ENCODE measurements around the gene BHLHA9. TPM values are rescaled to one million over a fixed set of nuclear protein-coding genes. Genes with fewer than 3 reads are reported as not detected.

BHLHA9 gene
- total RNA-seq, result not detected

- Histone ChIP-seq H3K4me1 (peaks cover 0 to 36% (median 8%) of the 10 kb centered on the region in 3 donors), H3K27ac (no peak within 1 kb of the TSS), H3K27me3 (peaks cover 52% of the 10 kb centered on the region), H3K36me3 (no peaks in the 10 kb centered on the region), H3K4me3 (peak within 1 kb of the TSS in 1 of 2 donors; percentile 20), H3K9me3 (no peaks in the 10 kb centered on the region)
- 41% methylated on average over 14 of the region's 93 CpGs; no CpG with 5 or more reads in 1 of the 2 donors for WGBS, 2 donors (ENCODE audit: low coverage in 1 of 2)
- TF ChIP-seq POLR2A (IDR thresholded peaks at IDR 0.05) (no peak), POLR2AphosphoS5 (IDR thresholded peaks at IDR 0.05) (no peak), CTCF (IDR thresholded peaks at IDR 0.05) (no peak), EP300 (IDR thresholded peaks at IDR 0.05) (no peak)
- ATAC-seq, result no peak
Measured at GRCh38 chr17:1270210-1271029, at the start of gene BHLHA9. BHLHA9 (plus strand) TSS chr17:1270444; CDS start chr17:1270564, 120 bp downstream.

GRCh38 chr17:1221209-1221608, 49.0 kb upstream of the BHLHA9 start:
- Histone ChIP-seq H3K36me3 (no peaks in the 10 kb centered on the region), H3K9me3 (peaks cover 0 to 8% (median 0%) of the 10 kb centered on the region in 3 donors), H3K4me3 (no peak overlapping the region), H3K27ac (no peak overlapping the region), H3K4me1 (no peaks in the 10 kb centered on the region), H3K27me3 (peaks cover 21% of the 10 kb centered on the region)
- 62 to 73% methylated on average over 5 to 6 of the region's 7 CpGs for WGBS, 2 donors (ENCODE audit: low coverage in 1 of 2)
- no peak for ATAC-seq
- TF ChIP-seq POLR2AphosphoS5 (IDR thresholded peaks at IDR 0.05) (no peak), POLR2A (IDR thresholded peaks at IDR 0.05) (no peak), EP300 (IDR thresholded peaks at IDR 0.05) (no peak), CTCF (IDR thresholded peaks at IDR 0.05) (no peak)

- no peak for ATAC-seq
- Histone ChIP-seq H3K27me3 (peaks cover 23% of the 10 kb centered on the region), H3K27ac (no peak overlapping the region), H3K4me1 (no peaks in the 10 kb centered on the region), H3K9me3 (peaks cover 0 to 8% (median 0%) of the 10 kb centered on the region in 3 donors), H3K4me3 (no peak overlapping the region), H3K36me3 (no peaks in the 10 kb centered on the region)
- TF ChIP-seq POLR2AphosphoS5 (IDR thresholded peaks at IDR 0.05) (no peak), POLR2A (IDR thresholded peaks at IDR 0.05) (no peak), EP300 (IDR thresholded peaks at IDR 0.05) (no peak), CTCF (IDR thresholded peaks at IDR 0.05) (no peak)
- WGBS, 2 donors (ENCODE audit: low coverage in 1 of 2), result 90 to 95% methylated on average over 2 to 3 of the region's 8 CpGs
Measured at GRCh38 chr17:1222321-1222720, 47.9 kb upstream of the BHLHA9 start.

DNA sequence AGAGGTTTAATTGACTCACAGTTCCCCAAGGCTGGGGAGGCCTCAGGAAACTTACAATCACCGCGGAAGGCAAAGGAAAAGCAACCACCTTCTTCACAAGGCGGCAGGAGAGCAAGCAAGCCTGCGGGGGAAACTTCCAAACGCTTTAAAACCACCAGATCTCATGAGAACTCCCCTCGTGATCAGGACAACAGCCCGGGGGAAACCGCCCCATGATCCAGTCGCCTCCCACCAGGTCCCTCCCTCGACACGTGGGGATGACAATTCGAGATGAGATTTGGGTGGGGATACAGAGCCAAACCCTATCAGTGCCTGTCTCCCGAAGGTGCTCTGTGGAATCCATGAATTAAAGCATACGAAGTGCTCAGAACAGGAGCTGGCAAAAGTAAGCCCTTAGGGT, 46.6 kb upstream of the BHLHA9 start:
- no peak for ATAC-seq
- Histone ChIP-seq H3K27me3 (peaks cover 36% of the 10 kb centered on the region), H3K36me3 (no peaks in the 10 kb centered on the region), H3K9me3 (peaks cover 0 to 8% (median 0%) of the 10 kb centered on the region in 3 donors), H3K4me3 (no peak overlapping the region), H3K27ac (no peak overlapping the region), H3K4me1 (peaks cover 0 to 13% (median 0%) of the 10 kb centered on the region in 3 donors)
- WGBS, 2 donors (ENCODE audit: low coverage in 1 of 2), result 75 to 84% methylated on average over 5 to 9 of the region's 14 CpGs
- TF ChIP-seq POLR2AphosphoS5 (IDR thresholded peaks at IDR 0.05), result no peak
- TF ChIP-seq POLR2A (IDR thresholded peaks at IDR 0.05), result no peak
- no peak for TF ChIP-seq EP300 (IDR thresholded peaks at IDR 0.05)
- TF ChIP-seq CTCF (IDR thresholded peaks at IDR 0.05), result no peak

- 72 to 100% methylated on average over 2 to 7 of the region's 7 CpGs for WGBS, 2 donors (ENCODE audit: low coverage in 1 of 2)
- TF ChIP-seq POLR2AphosphoS5 (IDR thresholded peaks at IDR 0.05), result no peak
- TF ChIP-seq CTCF (IDR thresholded peaks at IDR 0.05), result no peak
- Histone ChIP-seq H3K4me1 (peaks cover 0 to 20% (median 0%) of the 10 kb centered on the region in 3 donors), H3K9me3 (peaks cover 0 to 8% (median 0%) of the 10 kb centered on the region in 3 donors), H3K27me3 (peaks cover 42% of the 10 kb centered on the region), H3K36me3 (no peaks in the 10 kb centered on the region), H3K27ac (no peak overlapping the region), H3K4me3 (no peak overlapping the region)
- no peak for ATAC-seq
Measured at GRCh38 chr17:1224330-1224729, 45.9 kb upstream of the BHLHA9 start.
